Osteoblast (primary cell): ENCODE measurements around the gene SLC9A9. TPM values are rescaled to one million over a fixed set of nuclear protein-coding genes. Genes with fewer than 3 reads are reported as not detected.

ENCODE experiments used
- DNase-seq: peaks from one replicate; pipeline ENCODE4 v3.0.0; 2011; ENCODE audit warnings: low spot score, mixed read lengths; ENCODE audit not compliant: insufficient read length; ENCODE audit errors: missing footprints
- H2AFZ ChIP-seq: 2 replicates; pipeline ENCODE4 v1.6.0; 2011; ENCODE audit warnings: mild to moderate bottlenecking, low read length
- H3K27ac ChIP-seq: 2 replicates; pipeline ENCODE4 v1.5.1; 2011; ENCODE audit warnings: mild to moderate bottlenecking, low read depth, low read length, moderate library complexity
- H3K27me3 ChIP-seq: 2 replicates; pipeline ENCODE4 v1.6.0; 2012; ENCODE audit warnings: mild to moderate bottlenecking, control low read depth, inconsistent platforms, low read length, moderate library complexity; ENCODE audit not compliant: insufficient read depth
- H3K36me3 ChIP-seq: 2 replicates; pipeline ENCODE4 v1.5.1; 2011; ENCODE audit warnings: mild to moderate bottlenecking, low read length, control low read depth, moderate library complexity; ENCODE audit not compliant: insufficient read depth
- H3K4me1 ChIP-seq: 2 replicates; pipeline ENCODE4 v1.5.1; 2011; ENCODE audit warnings: mild to moderate bottlenecking, low read length, control low read depth, moderate library complexity; ENCODE audit not compliant: insufficient read depth
- H3K4me2 ChIP-seq: 2 replicates; pipeline ENCODE4 v1.6.0; 2011; ENCODE audit warnings: mild to moderate bottlenecking, low read length; ENCODE audit not compliant: insufficient read depth
- H3K4me3 ChIP-seq: fragments of 200-600 bp; sonication (generic); 3 replicates; pipeline ENCODE4 v1.5.1; 2012; ENCODE audit warnings: mild to moderate bottlenecking, low read length, inconsistent platforms; ENCODE audit not compliant: insufficient read depth
- H3K79me2 ChIP-seq: 2 replicates; pipeline ENCODE4 v1.6.0; 2012; ENCODE audit warnings: mild to moderate bottlenecking, low read length, control low read depth, inconsistent platforms; ENCODE audit not compliant: insufficient read depth
- H3K9me3 ChIP-seq: 2 replicates; pipeline ENCODE4 v1.5.1; 2011; ENCODE audit warnings: low read depth, low read length, control low read depth
- H4K20me1 ChIP-seq: 2 replicates; pipeline ENCODE4 v1.6.0; 2012; ENCODE audit warnings: mild to moderate bottlenecking, low read length, control low read depth; ENCODE audit not compliant: insufficient read depth
- total RNA-seq: library from RNA; depleted of rRNA; stranded (reverse); fragments of >200 nt; gene quantifications from 2 replicates; pipeline ENCODE4 v1.2.3, GENCODE V29; 2012
- TF ChIP-seq, protein P1 (sequence below): IDR thresholded peaks from 2 replicates; pipeline ENCODE4 v1.5.1; 2011; ENCODE audit warnings: mild to moderate bottlenecking, low read depth, low read length, moderate library complexity; ENCODE audit errors: extremely low read depth

The SLC9A9 gene
- total RNA-seq, 1 donor = 6.5 TPM

- DNase-seq = no peak
- Histone ChIP-seq H3K4me1 (no peaks in the 10 kb centered on the region), H3K36me3 (no peaks in the 10 kb centered on the region), H3K4me3 (no peak overlapping the region), H3K27ac (no peak overlapping the region), H3K27me3 (no peaks in the 10 kb centered on the region), H3K9me3 (no peaks in the 10 kb centered on the region), H3K79me2 (no peaks in the 10 kb centered on the region), H4K20me1 (no peaks in the 10 kb centered on the region), H3K4me2 (no peak overlapping the region), H2AFZ (no peak overlapping the region)
- TF ChIP-seq, protein P1, sequence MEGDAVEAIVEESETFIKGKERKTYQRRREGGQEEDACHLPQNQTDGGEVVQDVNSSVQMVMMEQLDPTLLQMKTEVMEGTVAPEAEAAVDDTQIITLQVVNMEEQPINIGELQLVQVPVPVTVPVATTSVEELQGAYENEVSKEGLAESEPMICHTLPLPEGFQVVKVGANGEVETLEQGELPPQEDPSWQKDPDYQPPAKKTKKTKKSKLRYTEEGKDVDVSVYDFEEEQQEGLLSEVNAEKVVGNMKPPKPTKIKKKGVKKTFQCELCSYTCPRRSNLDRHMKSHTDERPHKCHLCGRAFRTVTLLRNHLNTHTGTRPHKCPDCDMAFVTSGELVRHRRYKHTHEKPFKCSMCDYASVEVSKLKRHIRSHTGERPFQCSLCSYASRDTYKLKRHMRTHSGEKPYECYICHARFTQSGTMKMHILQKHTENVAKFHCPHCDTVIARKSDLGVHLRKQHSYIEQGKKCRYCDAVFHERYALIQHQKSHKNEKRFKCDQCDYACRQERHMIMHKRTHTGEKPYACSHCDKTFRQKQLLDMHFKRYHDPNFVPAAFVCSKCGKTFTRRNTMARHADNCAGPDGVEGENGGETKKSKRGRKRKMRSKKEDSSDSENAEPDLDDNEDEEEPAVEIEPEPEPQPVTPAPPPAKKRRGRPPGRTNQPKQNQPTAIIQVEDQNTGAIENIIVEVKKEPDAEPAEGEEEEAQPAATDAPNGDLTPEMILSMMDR = no peak
These were observed 251.2 kb downstream of the SLC9A9 start for GRCh38 chr3:143596957-143597642.

- TF ChIP-seq, protein P1 = no peak
- H3K27me3 ChIP-seq = no peaks in the 10 kb centered on the region
- no peak overlapping the region for H3K27ac ChIP-seq
- no peak overlapping the region for H3K4me3 ChIP-seq
- DNase-seq = no peak
- H3K4me2 ChIP-seq = no peak overlapping the region
- no peak overlapping the region for H2AFZ ChIP-seq
- no peaks in the 10 kb centered on the region for H3K4me1 ChIP-seq
- H3K36me3 ChIP-seq = no peaks in the 10 kb centered on the region
- no peaks in the 10 kb centered on the region for H3K9me3 ChIP-seq
- no peaks in the 10 kb centered on the region for H4K20me1 ChIP-seq
- H3K79me2 ChIP-seq = no peaks in the 10 kb centered on the region
These were observed 252.7 kb downstream of the SLC9A9 start for GRCh38 chr3:143595456-143596077.

DNA sequence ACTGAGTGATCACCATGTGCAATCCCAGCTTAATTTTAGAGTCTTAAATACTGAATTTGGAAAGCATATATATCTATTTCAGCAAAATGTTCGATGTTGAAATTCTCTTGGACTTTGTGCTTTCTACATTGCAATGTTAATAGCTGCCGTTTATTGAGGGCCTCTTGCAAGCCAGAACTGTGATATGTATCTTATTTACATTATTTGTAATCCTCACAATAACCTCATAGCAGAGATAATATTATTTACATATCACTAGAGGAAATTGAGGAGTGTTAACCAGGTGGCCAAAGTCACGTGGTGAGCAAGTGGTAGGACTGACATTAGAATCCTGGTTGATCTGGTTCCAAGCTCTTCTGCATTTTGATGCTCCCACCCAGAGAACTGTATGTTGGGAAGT is 254.1 kb downstream of the SLC9A9 start:
- no peak for DNase-seq
- Histone ChIP-seq H2AFZ (no peak overlapping the region), H3K79me2 (no peaks in the 10 kb centered on the region), H3K4me2 (no peak overlapping the region), H4K20me1 (no peaks in the 10 kb centered on the region), H3K36me3 (no peaks in the 10 kb centered on the region), H3K9me3 (no peaks in the 10 kb centered on the region), H3K27ac (no peak overlapping the region), H3K4me1 (no peaks in the 10 kb centered on the region), H3K4me3 (no peak overlapping the region), H3K27me3 (no peaks in the 10 kb centered on the region)
- TF ChIP-seq, protein P1 = no peak

DNA sequence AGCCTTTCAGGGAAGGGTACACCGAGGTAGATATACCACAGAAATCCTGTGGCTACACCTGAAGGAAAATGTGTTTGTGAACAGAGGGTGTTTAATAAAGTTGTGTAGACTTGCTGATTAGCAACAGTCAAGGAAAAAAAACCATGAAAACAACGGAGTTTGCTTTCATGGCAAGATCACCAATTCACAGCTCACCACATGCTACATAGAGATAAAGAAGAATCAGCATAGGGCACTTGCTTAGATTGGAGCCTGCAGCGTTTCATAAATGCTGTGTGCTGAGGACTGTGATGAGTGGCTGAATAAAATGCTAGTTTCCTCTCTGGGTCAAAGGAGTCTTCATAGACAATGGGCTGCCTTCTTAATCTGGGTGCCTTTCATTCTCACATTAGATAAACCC is 257.6 kb downstream of the SLC9A9 start:
- TF ChIP-seq, protein P1 = no peak
- no peak overlapping the region for H3K4me3 ChIP-seq
- no peak overlapping the region for H3K27ac ChIP-seq
- H3K27me3 ChIP-seq = no peaks in the 10 kb centered on the region
- H3K9me3 ChIP-seq = no peaks in the 10 kb centered on the region
- no peak overlapping the region for H3K4me2 ChIP-seq
- H2AFZ ChIP-seq = no peak overlapping the region
- no peaks in the 10 kb centered on the region for H3K4me1 ChIP-seq
- H4K20me1 ChIP-seq = no peaks in the 10 kb centered on the region
- H3K79me2 ChIP-seq = no peaks in the 10 kb centered on the region
- DNase-seq = no peak
- no peaks in the 10 kb centered on the region for H3K36me3 ChIP-seq
